OCI-LY7 (cell line): ENCODE data around the gene MTMR10.

Experiments
- EZH2phosphoT487 ChIP-seq: fragments of 200-600 bp; sonication (generic); IDR thresholded peaks from 2 replicates; pipeline ENCODE4 v1.6.1; 2018; ENCODE audit warnings: low read depth, borderline replicate concordance, mild to moderate bottlenecking, mixed run types, antibody characterized with exemption, low read length, moderate library complexity, mixed read lengths
- TF ChIP-seq, protein P1 (sequence below): fragments of 200-600 bp; sonication (generic); conservative IDR thresholded peaks from 2 replicates; pipeline ENCODE4 v1.5.1; 2014; ENCODE audit warnings: mild to moderate bottlenecking, antibody characterized with exemption, low read length, moderate library complexity, mixed read lengths

- TF ChIP-seq, protein P1, sequence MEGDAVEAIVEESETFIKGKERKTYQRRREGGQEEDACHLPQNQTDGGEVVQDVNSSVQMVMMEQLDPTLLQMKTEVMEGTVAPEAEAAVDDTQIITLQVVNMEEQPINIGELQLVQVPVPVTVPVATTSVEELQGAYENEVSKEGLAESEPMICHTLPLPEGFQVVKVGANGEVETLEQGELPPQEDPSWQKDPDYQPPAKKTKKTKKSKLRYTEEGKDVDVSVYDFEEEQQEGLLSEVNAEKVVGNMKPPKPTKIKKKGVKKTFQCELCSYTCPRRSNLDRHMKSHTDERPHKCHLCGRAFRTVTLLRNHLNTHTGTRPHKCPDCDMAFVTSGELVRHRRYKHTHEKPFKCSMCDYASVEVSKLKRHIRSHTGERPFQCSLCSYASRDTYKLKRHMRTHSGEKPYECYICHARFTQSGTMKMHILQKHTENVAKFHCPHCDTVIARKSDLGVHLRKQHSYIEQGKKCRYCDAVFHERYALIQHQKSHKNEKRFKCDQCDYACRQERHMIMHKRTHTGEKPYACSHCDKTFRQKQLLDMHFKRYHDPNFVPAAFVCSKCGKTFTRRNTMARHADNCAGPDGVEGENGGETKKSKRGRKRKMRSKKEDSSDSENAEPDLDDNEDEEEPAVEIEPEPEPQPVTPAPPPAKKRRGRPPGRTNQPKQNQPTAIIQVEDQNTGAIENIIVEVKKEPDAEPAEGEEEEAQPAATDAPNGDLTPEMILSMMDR: no peak
- TF ChIP-seq EZH2phosphoT487: no peak
These were observed 77.7 kb downstream of the MTMR10 start for GRCh38 chr15:30913761-30914160.
